ENCODE measurements around the gene LYPD3.

Gene LYPD3

GRCh38 chr19:43485951-43486350, 20.5 kb upstream of the LYPD3 start:
- no peak for DNase-seq (ENCODE audit: insufficient read length, low spot score)
- no peak for TF ChIP-seq CTCF (IDR thresholded peaks at IDR 0.05; ENCODE audit: insufficient read depth, missing control alignments)
- no peak for FAIRE-seq

- DNase-seq (ENCODE audit: insufficient read length, low spot score) (no peak), FAIRE-seq (no peak)
- no peak for TF ChIP-seq CTCF (IDR thresholded peaks at IDR 0.05; ENCODE audit: insufficient read depth, missing control alignments)
These were observed 17.9 kb upstream of the LYPD3 start for GRCh38 chr19:43483281-43483680.

- no peak for FAIRE-seq
- TF ChIP-seq CTCF (IDR thresholded peaks at IDR 0.05; ENCODE audit: insufficient read depth, missing control alignments), result no peak
These were observed 16.8 kb upstream of the LYPD3 start for GRCh38 chr19:43482193-43482592.

GRCh38 chr19:43481701-43482100, 16.3 kb upstream of the LYPD3 start:
- DNase-seq (ENCODE audit: insufficient read length, low spot score) (no peak), FAIRE-seq (no peak)
- TF ChIP-seq CTCF (IDR thresholded peaks at IDR 0.05; ENCODE audit: insufficient read depth, missing control alignments), result no peak

More at GRCh38 chr19:43482193-43482592, 16.8 kb upstream of the LYPD3 start:
- DNase-seq (ENCODE audit: insufficient read length, low spot score), result no peak

GRCh38 chr19:43480574-43480973, 15.2 kb upstream of the LYPD3 start:
- FAIRE-seq (no peak), DNase-seq (ENCODE audit: insufficient read length, low spot score) (no peak)
- no peak for TF ChIP-seq CTCF (IDR thresholded peaks at IDR 0.05; ENCODE audit: insufficient read depth, missing control alignments)

- FAIRE-seq, result no peak
- no peak for DNase-seq (ENCODE audit: insufficient read length, low spot score)
- no peak for TF ChIP-seq CTCF (IDR thresholded peaks at IDR 0.05; ENCODE audit: insufficient read depth, missing control alignments)
These were observed 14.7 kb upstream of the LYPD3 start for GRCh38 chr19:43479961-43480561.

- no peak for DNase-seq (ENCODE audit: insufficient read length, low spot score)
- no peak for FAIRE-seq
- no peak for TF ChIP-seq CTCF (IDR thresholded peaks at IDR 0.05; ENCODE audit: insufficient read depth, missing control alignments)
These were observed 13.8 kb upstream of the LYPD3 start for GRCh38 chr19:43479226-43479625.
